OCI-M2 (cell line): ENCODE results near the gene TRAF4.

Experiments
- DNase-seq: peaks from one replicate; lab custom pipeline; 2025; ENCODE audit not compliant: unreplicated experiment; lab: John Stamatoyannopoulos, UW

The TRAF4 gene

GRCh38 chr17:28743243-28744103 lies at the start of gene TRAF4:
Gene TRAF4 (plus strand): TSS chr17:28744011. CDS start chr17:28744113, 102 bp downstream.
- no peak for DNase-seq

DNA sequence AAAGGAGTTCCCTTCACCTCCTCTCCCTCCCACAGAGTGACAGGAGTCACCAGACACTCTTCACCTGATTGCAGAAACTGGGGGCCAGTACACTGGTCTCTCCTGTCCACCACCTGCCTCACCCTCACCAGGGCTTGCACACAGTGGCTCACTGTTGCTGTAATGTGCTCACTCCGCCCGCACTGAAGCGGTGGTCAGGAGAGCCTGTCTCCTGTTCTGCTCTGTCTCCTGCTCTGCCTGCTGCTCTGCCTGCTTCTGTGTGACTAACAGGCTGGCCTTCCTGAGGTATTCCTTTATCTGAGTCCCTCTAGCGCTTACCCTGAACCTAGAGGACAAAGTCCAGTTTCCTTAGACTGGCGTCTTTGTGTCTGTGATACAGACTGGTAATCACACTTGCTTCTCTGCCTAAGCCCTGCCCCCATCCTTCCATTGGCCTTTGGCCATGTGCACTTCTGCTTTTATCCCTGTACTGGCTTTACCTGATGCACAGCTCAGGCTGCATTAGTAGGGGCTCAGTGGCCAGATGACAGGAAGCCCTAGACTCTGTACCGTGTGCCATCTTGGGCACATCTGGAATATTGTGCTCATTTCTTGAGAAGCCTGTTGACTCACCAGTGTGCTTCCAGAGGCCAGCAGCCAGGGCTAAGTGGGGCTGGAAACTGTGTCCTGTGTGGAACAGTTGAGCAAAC lies 45.4 kb upstream of the TRAF4 start:
- DNase-seq, result no peak

- DNase-seq, result no peak
These were observed 43.5 kb upstream of the TRAF4 start for GRCh38 chr17:28700278-28700677.

- DNase-seq, result no peak
These were observed 42.9 kb upstream of the TRAF4 start for GRCh38 chr17:28700830-28701492.

GRCh38 chr17:28702026-28702751 lies 41.6 kb upstream of the TRAF4 start:
- DNase-seq, result no peak

DNA sequence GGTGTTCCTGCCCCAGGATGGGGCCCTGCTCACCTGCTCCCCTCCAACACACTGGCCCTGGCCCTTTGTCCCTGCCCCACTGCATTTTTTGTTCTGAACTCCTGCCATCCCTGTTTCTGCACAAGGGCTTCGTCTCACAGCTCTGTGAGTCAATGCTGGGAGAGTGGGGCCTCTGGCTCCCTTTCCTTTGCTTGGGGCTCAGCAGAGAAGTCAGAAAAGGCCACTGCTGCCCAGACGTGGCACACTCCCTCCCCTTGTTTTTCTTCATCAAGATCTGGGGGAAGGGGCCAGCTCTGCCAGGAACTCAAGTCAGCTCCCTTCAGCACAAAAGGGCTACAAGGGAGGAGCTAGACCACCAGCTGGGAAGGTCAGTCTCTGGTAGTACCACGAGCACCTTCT lies 41.1 kb upstream of the TRAF4 start:
- DNase-seq, result no peak

- DNase-seq, result no peak
These were observed 40.1 kb upstream of the TRAF4 start for GRCh38 chr17:28703552-28704218.

DNA sequence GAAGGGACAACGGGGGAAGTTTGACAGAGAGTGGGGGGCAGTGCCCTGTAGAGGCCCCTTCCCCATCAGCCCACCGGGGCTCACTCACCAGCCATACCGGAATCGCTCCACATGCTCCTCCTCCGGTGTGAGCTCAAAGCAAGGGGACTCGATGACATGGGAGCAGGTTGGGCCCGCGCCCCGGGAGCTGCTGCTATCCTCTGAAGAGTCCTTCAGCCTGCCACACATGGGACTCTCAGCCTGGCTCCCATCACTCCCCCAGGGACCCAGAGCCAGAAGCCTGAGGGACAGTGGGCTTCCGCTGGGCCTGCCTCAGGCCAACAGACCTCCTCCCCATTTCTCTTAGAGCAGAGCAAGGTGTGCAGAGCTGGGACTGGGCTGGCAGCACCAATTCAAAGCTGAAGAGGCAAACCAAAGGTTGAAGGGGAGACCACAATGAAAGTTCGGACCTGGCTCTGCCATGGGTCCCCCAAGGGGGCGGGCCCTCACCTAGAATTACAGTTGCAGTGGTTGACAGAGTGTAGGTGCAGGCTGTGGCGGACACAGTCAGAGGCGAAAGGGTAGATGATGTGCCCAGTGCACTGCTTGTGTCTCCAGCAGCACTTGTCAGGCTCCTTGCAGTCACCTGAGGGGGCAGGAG lies 39.5 kb upstream of the TRAF4 start:
- no peak for DNase-seq

GRCh38 chr17:28705074-28705659 lies 38.6 kb upstream of the TRAF4 start:
- no peak for DNase-seq

GRCh38 chr17:28705728-28706334 lies 38.0 kb upstream of the TRAF4 start:
- DNase-seq, result no peak

DNA sequence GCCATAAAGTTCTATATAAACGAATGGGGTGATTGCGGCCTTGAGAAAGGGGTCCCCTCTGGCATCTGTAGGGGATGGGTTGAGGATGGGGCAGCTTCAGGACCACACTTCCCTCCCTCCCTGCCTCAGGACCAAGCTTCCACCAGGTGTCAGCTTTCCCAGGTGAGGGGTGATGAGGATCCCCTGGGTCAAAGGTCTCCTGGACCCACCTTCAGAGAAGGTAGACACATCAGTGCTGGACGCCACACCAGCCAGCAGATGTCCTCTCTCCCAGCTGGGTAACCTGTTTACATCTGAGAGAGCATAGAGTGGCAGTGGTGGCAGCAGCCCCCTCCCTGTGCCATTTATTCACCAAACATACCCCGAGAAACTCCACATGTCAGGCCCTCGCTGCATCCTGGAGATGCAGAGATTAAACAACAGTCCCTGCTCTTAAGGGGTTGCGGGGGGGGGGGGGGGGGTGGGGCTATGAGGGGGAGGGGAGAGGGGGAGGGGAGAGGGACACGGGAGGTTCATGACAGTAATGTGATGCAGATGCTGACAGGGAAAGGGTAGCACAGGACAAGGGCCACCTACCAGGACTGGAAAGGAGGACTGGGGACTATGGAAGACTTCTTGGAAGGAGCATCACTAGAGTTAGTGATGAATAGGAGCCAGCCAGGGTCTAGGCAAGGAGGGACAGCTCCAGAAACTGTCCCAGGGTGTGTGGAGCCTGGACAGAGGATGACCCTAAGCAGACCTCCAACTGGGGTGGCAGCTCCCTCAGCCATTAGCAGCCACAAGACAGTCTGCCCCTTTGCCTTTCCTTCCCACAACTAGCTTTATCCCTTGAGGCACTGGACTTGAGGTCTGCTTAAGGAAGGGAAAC lies 37.1 kb upstream of the TRAF4 start:
- DNase-seq, result no peak

- DNase-seq, result no peak
These were observed 36.5 kb upstream of the TRAF4 start for GRCh38 chr17:28707339-28707720.

DNA sequence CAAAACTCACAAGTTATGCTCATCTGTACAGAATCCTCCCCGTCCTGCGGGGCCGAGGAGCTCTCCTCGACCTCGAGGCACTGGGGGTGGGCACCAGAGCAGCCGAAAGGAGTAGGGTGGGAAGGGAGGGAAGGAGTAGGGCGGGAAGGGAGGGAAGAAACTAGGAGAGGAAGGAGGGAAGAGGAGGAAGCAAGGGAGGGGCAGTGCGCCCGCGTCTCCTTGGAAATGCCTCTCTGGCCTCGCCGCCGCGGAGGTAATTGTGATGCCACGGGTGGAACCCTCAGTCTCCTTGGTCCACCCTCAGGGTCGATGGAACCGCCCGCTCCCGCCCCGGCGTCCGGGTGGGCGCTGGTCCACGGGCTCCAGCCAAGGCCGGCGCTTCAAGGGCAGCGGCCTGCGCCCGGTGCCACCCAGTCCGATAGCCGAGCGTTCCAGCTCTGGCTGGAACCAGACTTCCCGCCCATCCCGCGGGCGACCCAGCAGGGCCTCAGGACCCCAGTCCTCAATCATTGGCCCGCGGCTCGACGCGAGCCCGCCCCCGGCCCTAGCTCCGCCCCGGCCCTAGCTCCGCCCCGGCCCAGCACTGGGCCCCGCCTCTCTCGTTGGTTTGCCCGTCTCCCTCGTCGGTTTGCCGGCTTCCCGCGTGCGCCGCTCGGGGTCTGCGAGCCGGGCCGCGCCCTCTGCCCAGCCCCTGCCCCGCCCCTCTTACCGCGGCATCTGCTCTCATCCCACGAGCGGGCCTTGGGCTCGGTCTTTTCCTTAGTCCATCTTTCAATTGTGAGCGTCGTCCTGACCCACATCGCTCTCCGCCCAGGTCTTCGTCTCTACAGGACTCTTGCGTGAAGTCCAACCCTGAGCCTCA lies 32.7 kb upstream of the TRAF4 start:
- DNase-seq, result peak; percentile 54

DNA sequence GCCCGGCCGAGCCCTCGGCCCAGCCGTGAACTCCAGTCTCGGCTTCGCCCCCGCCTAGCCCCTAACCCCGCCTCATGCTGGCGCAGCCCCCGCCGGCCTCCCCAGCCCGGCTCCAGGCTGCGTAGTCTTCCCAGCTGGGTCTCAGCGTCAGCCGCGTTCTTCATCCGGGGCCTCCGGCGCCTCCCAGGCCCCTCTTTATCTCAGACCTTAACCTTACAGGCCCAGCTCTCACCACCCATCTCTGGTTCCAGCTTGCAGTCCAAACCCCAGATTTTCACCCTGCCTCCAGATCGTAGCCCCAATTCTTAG lies 32.1 kb upstream of the TRAF4 start, which contains the start of gene PROCA1:
Gene PROCA1, minus strand, starts transcription at position 166 of the 309 bp plus-strand sequence. CDS start 228 bp downstream, outside the sequence.
- DNase-seq, result no peak

DNA sequence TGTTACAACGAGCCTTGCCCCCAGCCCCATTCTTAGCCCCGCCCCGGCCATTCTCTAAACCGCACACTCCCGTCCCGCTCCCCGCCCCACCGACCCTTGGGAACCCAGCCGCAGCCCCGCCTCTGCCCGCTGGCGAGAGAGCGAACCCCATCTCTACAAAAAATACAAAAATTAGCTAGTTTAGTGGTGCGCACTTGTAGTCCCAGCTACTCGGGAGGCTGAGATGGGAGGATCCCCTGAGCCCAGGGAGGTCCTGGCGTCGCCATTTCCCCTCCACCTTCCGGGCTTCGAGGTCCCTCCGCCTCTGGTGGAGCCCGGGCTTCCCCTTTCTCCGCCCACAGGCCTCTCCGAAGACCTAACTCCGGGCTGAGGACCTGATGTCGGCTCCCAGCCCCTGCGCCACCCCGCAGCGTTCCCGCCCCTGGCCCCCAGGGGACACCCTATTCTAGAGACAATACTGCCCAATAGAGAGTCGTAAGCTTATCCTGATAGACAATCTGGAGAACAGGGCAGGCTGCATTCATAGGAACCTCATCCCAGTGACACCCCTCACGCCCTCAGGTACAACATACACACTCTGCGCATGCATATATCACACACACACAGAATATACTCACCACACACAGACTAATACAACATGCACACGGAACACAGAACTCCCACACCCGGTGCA lies 31.6 kb upstream of the TRAF4 start:
- no peak for DNase-seq

DNA sequence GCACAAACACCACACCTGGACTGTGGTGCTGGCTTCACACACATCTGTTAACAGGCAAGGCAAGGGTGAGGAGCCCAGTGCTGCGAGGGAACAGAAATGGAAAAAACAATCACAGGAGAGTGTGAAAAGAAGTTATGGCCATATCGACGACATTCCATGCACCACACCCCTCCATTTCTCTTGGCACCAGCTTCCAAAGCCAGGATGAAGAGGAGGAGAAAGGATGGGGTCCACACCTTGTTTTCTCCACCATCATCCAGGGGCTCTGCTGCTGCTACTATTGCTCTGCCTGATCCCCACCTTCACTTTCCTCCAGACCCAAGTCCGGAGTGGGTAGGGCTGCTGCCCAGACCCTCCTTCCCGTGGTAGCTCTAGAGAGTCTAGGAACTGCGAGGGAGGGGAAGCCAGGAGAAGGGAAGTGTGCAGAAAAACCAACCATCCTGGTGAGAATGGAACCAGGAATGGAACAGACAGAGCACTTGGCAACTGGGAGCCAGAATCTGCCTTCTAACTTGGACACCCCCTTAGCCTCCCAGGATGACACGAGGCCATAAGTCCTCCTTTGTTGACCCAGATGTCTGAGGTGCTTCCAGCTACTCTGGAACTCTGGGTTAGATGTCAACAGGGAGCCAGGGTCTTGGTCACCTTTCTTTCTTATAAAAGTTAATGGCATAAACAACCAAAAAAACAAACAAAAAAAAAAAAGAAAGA lies 31.0 kb upstream of the TRAF4 start:
- DNase-seq, result no peak
